ENCODE results near the gene ELFN2. TPM values are rescaled to one million over a fixed set of nuclear protein-coding genes. Genes with fewer than 3 reads are reported as not detected.

ELFN2 gene
- total and polyA plus RNA-seq, 2 of the 13 experiments (the other 11 are each of a cell fraction or from before 2014, with no cell fraction given): 0.01 TPM; not detected in 1

- Histone ChIP-seq H3K27ac (ENCODE audit: extremely low read length, insufficient read depth, low read length) (no peak overlapping the region), H3K4me2 (ENCODE audit: low read depth, low read length) (no peak overlapping the region), H4K20me1 (ENCODE audit: insufficient read depth, low read length) (peaks cover 7% of the 10 kb centered on the region; the same call in 1 of the 2 replicates), H3K36me3 (replicated peaks in 1 of 2; ENCODE audit: control insufficient read depth in 1 of 2, insufficient read depth in 2 of 2, low read length in 2 of 2) (no peaks in the 10 kb centered on the region), H3K9ac (ENCODE audit: insufficient read depth, low read depth, low read length) (no peak overlapping the region), H3K4me3 (replicated peaks in 1 of 3; ENCODE audit: insufficient read depth in 1 of 3, low read depth in 2 of 3, low read length in 3 of 3) (no peak overlapping the region), H2AFZ (ENCODE audit: low read length) (no peak overlapping the region), H3K79me2 (ENCODE audit: insufficient read depth, low read length) (no peaks in the 10 kb centered on the region), H3K27me3 (ENCODE audit: control insufficient read depth in 1 of 2, insufficient read depth in 2 of 2, low read length in 2 of 2) (peaks cover 17 to 68% of the 10 kb centered on the region in 2 experiments), H3K4me1 (ENCODE audit: insufficient read depth, low read length) (peaks cover 26% of the 10 kb centered on the region), H3K9me3 (ENCODE audit: low read length) (no peaks in the 10 kb centered on the region)
- no TSS peak for BruUV-seq (replicated peaks)
- FAIRE-seq (no peak), DNase-seq (ENCODE audit: low spot score) (peak; percentile 19), ATAC-seq (no peak)
- intact Hi-C loops (cut with micrococcal nuclease; ENCODE audit: unreplicated experiment): no loop called here
- TF ChIP-seq NR2C2 (CRISPR knock-in tag; IDR thresholded peaks at IDR 0.05; ENCODE audit: borderline replicate concordance): no peak
- TF ChIP-seq ZBTB38 (CRISPR knock-in tag; IDR thresholded peaks at IDR 0.05): no peak
- TF ChIP-seq TGIF2 (CRISPR knock-in tag; IDR thresholded peaks at IDR 0.05): no peak
- TF ChIP-seq ZNF614 (CRISPR knock-in tag; IDR thresholded peaks at IDR 0.05; ENCODE audit: borderline replicate concordance): no peak
- TF ChIP-seq ZNF446 (CRISPR knock-in tag; IDR thresholded peaks at IDR 0.05): no peak
- TF ChIP-seq TRAFD1 (CRISPR knock-in tag; IDR thresholded peaks at IDR 0.05; ENCODE audit: borderline replicate concordance): no peak
- TF ChIP-seq ZNF513 (CRISPR knock-in tag; conservative IDR thresholded peaks at IDR 0.05): no peak
- TF ChIP-seq ZNF101 (CRISPR knock-in tag; IDR thresholded peaks at IDR 0.05; ENCODE audit: borderline replicate concordance, low read depth): no peak
- no peak for TF ChIP-seq TEAD3 (CRISPR knock-in tag; optimal IDR thresholded peaks at IDR 0.05; ENCODE audit: borderline replicate concordance)
- TF ChIP-seq RCOR2 (CRISPR knock-in tag; IDR thresholded peaks at IDR 0.05): no peak
- no peak for TF ChIP-seq ZNF562 (CRISPR knock-in tag; IDR thresholded peaks at IDR 0.05; ENCODE audit: borderline replicate concordance)
- no peak for TF ChIP-seq DBP (CRISPR knock-in tag; IDR thresholded peaks at IDR 0.05; ENCODE audit: not compliant biosample characterization)
- no peak for TF ChIP-seq ZNF567 (CRISPR knock-in tag; IDR thresholded peaks at IDR 0.05; ENCODE audit: borderline replicate concordance)
- POLR2A ChIA-PET: interaction anchor here (2.2 kb wide), 1 partner anchor 23 kb away, joined by 5 read pairs; no protein-coding TSS in a partner anchor
- CTCF ChIA-PET (ENCODE audit: low intra/inter-chr PET ratio, low total read pairs): no interaction called here
- in situ Hi-C loops (cut with HindIII; ENCODE audit: extremely low pct_ligation_motif_present, low pct_unique_long_range_greater_than_20kb): no loop called here
- WGBS (ENCODE audit: low lambda C conversion rate): 16% methylated on average over 11 of the region's 14 CpGs
Observed at GRCh38 chr22:37431801-37432707, 4.8 kb upstream of the ELFN2 start.

Measured in HepG2 (cell line).